Measurements from ENCODE around the gene DRAXIN.

DRAXIN gene

DNA sequence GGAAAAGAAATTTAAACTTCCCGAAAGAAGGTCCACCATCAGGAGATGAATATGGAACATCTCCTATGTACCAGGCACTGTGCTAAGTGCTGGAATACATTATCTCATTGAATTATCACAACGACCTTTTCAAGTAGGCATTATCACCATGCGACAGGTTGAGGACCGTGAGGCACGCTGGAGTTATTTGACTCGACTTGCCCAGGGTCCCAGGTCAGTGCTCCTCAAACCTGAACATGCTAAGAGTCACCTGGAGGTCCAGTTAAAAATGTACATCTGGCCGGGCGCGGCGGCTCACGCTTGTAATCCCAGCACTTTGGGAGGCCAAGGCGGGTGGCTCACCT, 28.5 kb downstream of the DRAXIN start:
- DNase-seq (ENCODE audit: low read depth) = no peak
- no peak overlapping the region for H3K4me3 ChIP-seq (ENCODE audit: low read length)
- TF ChIP-seq, protein P1, sequence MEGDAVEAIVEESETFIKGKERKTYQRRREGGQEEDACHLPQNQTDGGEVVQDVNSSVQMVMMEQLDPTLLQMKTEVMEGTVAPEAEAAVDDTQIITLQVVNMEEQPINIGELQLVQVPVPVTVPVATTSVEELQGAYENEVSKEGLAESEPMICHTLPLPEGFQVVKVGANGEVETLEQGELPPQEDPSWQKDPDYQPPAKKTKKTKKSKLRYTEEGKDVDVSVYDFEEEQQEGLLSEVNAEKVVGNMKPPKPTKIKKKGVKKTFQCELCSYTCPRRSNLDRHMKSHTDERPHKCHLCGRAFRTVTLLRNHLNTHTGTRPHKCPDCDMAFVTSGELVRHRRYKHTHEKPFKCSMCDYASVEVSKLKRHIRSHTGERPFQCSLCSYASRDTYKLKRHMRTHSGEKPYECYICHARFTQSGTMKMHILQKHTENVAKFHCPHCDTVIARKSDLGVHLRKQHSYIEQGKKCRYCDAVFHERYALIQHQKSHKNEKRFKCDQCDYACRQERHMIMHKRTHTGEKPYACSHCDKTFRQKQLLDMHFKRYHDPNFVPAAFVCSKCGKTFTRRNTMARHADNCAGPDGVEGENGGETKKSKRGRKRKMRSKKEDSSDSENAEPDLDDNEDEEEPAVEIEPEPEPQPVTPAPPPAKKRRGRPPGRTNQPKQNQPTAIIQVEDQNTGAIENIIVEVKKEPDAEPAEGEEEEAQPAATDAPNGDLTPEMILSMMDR (conservative IDR thresholded peaks at IDR 0.05; ENCODE audit: low read depth, low read length) = no peak

DNA sequence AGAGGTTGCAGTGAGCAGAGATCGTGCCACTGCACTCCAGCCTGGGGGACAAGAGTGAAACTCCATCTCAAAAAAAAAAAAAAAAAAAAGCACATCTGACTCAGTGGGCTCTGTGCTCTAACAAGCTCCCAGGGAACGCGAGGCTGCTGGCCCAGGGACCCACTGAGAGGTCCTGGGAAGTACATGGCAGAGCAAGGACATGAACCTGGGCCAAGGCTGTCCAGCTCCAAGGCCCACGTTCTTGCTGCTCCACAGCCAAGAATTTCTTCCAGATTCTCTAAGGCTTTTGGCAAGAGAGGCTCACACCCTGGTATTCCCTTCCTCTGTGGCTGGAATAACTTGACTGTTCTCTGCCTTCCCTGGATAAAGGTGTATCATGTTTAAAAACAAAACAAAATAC, 29.0 kb downstream of the DRAXIN start:
- DNase-seq (ENCODE audit: low read depth) = no peak
- H3K4me3 ChIP-seq (ENCODE audit: low read length) = no peak overlapping the region
- TF ChIP-seq, protein P1 (conservative IDR thresholded peaks at IDR 0.05; ENCODE audit: low read depth, low read length) = no peak

DNA sequence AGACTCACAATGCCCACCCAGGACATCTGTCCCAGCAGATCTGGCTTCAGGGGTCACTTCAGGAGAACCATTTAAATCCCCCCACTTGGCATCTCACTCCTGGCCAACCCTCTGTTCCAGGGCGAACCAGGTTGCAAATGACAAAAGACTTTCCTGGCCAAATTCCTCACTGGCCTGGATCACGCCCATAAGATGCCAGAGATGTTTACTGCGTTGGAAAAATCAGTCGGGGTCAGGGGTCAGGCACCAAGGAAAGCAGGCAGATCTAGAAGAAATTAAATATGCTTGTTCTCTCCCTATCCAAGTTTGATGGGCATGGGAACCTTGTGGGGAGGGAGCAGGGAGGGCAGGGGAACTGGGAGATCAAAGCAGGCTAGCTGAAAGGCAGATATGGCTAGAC, 29.8 kb downstream of the DRAXIN start:
- H3K4me3 ChIP-seq (ENCODE audit: low read length) = no peak overlapping the region
- DNase-seq (ENCODE audit: low read depth) = no peak
- TF ChIP-seq, protein P1 (conservative IDR thresholded peaks at IDR 0.05; ENCODE audit: low read depth, low read length) = no peak

DNA sequence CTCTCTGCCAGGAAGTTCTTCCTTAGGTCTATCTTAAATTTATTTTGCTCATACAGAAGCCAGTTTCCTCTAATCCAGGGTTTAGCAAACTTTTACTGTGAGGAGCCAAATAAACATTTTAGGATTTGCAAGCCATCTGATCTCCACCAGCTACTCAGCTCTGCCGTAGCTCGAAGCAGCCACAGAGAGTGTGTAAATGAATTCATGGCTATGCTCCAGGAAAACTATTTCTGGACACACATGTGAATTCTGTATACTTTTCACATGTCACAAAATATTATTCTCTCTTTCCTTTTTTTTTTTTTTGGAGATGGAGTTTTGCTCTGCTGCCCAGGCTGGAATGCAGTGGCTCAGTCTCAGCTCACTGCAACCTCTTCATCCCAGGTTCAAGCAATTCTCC, 31.0 kb downstream of the DRAXIN start:
- H3K4me3 ChIP-seq (ENCODE audit: low read length) = no peak overlapping the region
- TF ChIP-seq, protein P1 (conservative IDR thresholded peaks at IDR 0.05; ENCODE audit: low read depth, low read length) = no peak
- DNase-seq (ENCODE audit: low read depth) = no peak

DNA sequence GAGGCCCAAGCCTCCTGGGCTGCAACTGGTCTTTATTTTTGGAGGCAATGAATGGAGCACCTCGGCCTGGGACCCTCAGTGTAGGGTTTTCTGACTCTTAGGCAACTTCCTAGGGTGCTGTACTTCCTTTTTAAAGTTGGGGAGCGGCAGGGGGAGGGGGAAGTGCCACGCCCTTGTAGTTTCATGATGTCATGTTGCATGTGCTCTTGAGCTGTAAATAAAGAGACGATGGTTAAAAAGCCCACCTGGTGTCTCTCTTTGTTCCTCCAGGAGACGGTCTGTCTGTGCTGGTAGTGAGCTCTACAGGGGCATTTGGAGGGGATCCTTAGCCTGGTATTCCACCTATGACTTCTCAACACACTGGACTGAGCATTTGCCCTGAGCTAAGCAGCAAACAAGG, 34.1 kb downstream of the DRAXIN start:
- no peak overlapping the region for H3K4me3 ChIP-seq (ENCODE audit: low read length)
- TF ChIP-seq, protein P1 (conservative IDR thresholded peaks at IDR 0.05; ENCODE audit: low read depth, low read length) = no peak
- DNase-seq (ENCODE audit: low read depth) = no peak

DNA sequence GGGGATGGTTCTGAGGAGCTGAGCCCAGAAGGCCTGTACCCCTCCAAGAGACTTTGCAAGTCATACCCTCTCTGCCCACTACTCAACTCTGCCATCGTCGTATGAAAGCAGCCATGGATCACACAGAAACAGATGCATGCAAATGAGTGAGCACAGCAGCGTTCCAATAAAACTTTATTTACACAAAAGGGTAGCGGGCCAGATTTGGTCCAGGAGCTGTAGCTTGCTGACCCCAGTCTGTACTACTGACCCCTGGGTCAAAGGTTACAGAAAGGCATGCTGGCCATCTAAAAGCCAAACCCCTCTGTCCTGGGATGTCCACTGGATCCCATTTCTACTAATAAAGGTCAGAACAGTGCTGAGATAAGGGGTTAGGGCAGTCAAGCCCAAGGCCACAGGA, 35.6 kb downstream of the DRAXIN start:
- TF ChIP-seq, protein P1 (conservative IDR thresholded peaks at IDR 0.05; ENCODE audit: low read depth, low read length) = no peak

DNA sequence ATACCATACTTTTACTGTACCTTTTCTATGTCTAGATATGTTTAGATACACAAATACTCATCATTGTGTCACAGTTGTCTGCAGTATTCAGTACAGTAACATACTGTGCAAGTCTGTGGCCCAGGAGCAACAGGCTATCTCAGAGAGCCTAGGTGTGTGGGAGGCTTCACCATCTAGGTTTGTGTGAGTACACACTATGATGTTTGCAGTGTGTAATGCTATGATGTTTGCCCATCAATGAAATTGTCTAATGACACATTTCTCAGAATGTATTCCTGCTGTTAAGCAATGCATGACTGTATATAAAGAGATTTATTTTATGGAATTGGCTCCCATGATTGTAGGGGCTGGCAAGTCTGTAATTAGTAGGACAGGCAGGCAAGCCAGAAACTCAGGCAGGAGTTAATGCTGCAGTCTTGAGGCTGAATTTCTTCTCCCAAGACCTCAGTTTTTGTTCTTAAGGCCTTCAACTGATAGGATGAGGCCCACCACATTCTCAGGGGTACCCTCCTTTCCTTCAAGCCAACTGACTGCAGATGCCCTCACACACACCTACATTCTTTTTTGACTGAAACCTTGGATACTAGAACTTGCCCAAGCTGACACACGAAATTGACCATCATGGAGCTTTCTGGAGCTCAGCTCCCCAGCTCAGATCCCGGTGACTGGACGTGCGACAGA, 36.8 kb downstream of the DRAXIN start:
- no peak overlapping the region for H3K4me3 ChIP-seq (ENCODE audit: low read length)
- TF ChIP-seq, protein P1 (conservative IDR thresholded peaks at IDR 0.05; ENCODE audit: low read depth, low read length) = no peak
- DNase-seq (ENCODE audit: low read depth) = no peak

More for the DNA sequence above, 35.6 kb downstream of the DRAXIN start:
- no peak for DNase-seq (ENCODE audit: low read depth)
- no peak overlapping the region for H3K4me3 ChIP-seq (ENCODE audit: low read length)

Data from retinal pigment epithelial cell (primary cell).